BE2C (cell line): ENCODE results near the gene ORC1.
"Not testable (repeated sequence)": the region's sequence is repeated elsewhere in the genome, so short reads cannot be mapped to it uniquely, and the experiment has no call there.

Source experiments
- DNase-seq: peaks from one replicate; pipeline ENCODE4 v3.0.0-alpha.2; 2020
- H3K27me3 ChIP-seq: fragments of 250-450 bp; sonication (Bioruptor Pico); 2 replicates; pipeline ENCODE4 v1.5.1; 2020; ENCODE audit warnings: mild to moderate bottlenecking
- H3K36me3 ChIP-seq: fragments of 250-450 bp; sonication (Bioruptor Pico); 2 replicates; pipeline ENCODE4 v1.5.1; 2020; ENCODE audit warnings: mild to moderate bottlenecking
- H3K4me1 ChIP-seq: fragments of 250-450 bp; sonication (Bioruptor Pico); 2 replicates; pipeline ENCODE4 v1.5.1; 2020
- H3K4me3 ChIP-seq: 2 replicates; pipeline ENCODE4 v1.5.1; 2011; ENCODE audit warnings: low read depth, low read length
- H3K9me3 ChIP-seq: fragments of 250-450 bp; sonication (Bioruptor Pico); 2 replicates; pipeline ENCODE4 v1.5.1; 2020
- TF ChIP-seq, protein P1 (sequence below): IDR thresholded peaks from 2 replicates; pipeline ENCODE4 v1.5.1; 2012; ENCODE audit warnings: mild to moderate bottlenecking, low read depth, low read length

The ORC1 gene

DNA sequence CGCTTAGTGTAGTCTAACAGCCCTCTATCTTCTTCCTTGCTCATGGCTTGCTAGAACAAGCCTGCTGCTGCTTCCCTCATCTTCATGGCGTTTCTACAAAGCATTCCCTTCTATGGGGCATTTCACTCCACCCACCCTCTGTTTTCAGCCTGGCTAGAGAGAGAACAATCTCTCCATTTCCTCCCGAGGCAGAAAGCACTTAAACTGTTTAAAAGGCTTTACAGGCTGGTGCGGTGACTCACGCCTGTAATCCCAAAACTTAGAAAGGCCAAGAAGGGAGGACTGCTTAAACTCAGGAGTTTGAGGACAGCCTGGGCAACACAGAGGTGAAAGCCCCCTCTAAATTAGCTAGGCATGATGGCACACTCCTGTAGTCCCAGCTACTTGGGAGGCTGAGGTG is 17.8 kb downstream of the ORC1 start:
- Histone ChIP-seq H3K36me3 (peaks cover 6% of the 10 kb centered on the region), H3K27me3 (no peaks in the 10 kb centered on the region), H3K4me3 (no peak overlapping the region), H3K9me3 (no peaks in the 10 kb centered on the region), H3K4me1 (no peaks in the 10 kb centered on the region)
- no peak for DNase-seq
- TF ChIP-seq, protein P1, sequence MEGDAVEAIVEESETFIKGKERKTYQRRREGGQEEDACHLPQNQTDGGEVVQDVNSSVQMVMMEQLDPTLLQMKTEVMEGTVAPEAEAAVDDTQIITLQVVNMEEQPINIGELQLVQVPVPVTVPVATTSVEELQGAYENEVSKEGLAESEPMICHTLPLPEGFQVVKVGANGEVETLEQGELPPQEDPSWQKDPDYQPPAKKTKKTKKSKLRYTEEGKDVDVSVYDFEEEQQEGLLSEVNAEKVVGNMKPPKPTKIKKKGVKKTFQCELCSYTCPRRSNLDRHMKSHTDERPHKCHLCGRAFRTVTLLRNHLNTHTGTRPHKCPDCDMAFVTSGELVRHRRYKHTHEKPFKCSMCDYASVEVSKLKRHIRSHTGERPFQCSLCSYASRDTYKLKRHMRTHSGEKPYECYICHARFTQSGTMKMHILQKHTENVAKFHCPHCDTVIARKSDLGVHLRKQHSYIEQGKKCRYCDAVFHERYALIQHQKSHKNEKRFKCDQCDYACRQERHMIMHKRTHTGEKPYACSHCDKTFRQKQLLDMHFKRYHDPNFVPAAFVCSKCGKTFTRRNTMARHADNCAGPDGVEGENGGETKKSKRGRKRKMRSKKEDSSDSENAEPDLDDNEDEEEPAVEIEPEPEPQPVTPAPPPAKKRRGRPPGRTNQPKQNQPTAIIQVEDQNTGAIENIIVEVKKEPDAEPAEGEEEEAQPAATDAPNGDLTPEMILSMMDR, result no peak

DNA sequence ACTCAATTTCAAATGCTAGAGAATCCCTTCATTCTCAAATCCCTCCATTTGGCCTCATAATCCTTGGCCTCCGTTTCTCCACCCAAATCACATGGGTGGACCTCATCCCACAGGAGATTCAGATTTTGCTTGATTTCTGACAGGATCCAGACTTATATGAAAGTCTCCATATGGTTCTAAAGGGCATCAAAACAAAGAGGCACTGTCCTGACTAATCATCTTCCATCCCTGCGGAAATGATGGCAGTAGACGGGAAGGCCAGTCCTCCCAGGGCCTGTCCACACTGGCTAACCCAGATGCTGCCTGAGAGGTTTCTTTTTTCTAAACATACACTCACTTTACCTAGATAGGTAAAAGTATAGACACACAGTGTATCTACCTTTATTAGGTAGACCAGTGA is 18.8 kb downstream of the ORC1 start:
- Histone ChIP-seq H3K4me3 (no peak overlapping the region), H3K36me3 (peaks cover 6% of the 10 kb centered on the region), H3K4me1 (no peaks in the 10 kb centered on the region), H3K9me3 (no peaks in the 10 kb centered on the region), H3K27me3 (no peaks in the 10 kb centered on the region)
- TF ChIP-seq, protein P1, result no peak
- no peak for DNase-seq

DNA sequence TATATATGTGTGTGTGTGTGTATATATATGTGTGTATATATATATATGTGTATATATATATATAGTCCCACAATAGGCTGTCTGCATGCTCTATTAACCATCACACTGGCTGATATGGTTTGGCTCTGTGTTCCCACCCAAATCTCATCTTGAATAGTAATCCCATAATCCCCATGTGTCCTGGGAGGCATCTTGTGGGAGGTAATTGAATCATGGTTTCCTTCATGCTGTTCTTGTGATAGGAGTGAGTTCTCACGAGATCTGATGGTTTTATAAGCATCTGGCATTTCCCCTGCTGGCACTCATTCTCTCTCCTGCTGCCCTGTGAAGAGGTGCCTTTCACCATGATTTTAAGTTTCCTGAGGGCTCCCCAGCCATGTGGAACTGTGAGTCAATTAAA is 34.4 kb downstream of the ORC1 start:
- not testable (repeated sequence) for H3K9me3 ChIP-seq

DNA sequence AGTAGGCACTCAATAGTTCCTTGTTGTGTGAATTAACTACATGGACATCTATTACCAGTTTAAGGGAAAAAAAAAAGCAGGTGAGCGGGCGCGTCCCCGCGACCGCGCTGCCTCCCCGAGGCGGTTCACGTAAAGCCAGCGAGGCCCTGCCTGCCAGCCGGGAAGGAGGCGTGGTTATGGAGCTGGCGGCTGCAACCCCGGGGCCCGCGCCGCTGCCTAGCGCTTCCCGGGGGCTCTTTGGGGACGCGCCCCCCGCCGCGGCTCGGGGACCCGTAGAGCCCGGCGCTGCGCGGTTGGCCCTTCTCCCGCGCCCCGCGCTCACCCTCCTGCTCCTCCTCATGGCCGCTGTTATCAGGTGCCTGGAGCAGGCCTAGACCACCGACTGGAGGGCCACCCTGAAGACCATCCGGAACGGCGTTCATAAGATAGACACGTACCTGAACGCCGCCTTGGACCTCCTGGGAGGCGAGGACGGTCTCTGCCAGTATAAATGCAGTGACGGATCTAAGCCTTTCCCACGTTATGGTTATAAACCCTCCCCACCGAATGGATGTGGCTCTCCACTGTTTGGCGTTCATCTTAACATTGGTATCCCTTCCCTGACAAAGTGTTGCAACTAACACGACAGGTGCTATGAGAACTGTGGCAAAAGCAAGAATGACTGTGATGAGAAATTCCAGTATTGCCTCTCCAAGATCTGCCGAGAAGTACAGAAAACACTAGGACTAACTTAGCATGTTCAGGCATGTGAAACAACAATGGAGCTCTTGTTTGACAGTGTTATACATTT is 35.6 kb downstream of the ORC1 start:
- Histone ChIP-seq H3K4me1 (no peaks in the 10 kb centered on the region), H3K4me3 (peak overlapping the region; percentile 51), H3K9me3 (no peaks in the 10 kb centered on the region), H3K27me3 (no peaks in the 10 kb centered on the region), H3K36me3 (no peaks in the 10 kb centered on the region)
- peak; percentile 62 for DNase-seq
- TF ChIP-seq, protein P1, result no peak

More for the DNA sequence above, 34.4 kb downstream of the ORC1 start:
- H3K36me3 ChIP-seq, DNase-seq, H3K27me3 ChIP-seq, H3K4me1 ChIP-seq, H3K4me3 ChIP-seq: not testable (repeated sequence)

DNA sequence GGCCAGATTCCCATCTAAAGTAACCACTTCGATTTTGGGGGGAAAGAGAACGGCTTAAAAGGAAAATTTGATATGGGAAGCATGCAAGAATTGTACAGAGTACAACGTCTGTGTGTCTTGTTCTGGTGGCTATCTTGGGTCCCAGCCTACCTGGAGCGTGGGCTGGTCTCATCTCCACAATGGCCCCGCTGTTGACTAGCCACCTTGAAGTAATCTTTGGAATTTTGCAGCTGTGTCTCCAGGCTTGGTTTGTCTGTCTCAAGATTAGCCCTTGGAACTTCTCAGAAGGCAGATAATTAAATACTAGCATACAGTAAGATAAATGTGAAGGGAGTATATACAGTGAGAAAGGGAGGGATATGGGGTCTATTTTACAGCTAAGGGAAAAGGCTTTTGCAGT is 37.0 kb downstream of the ORC1 start:
- TF ChIP-seq, protein P1, result no peak
- DNase-seq, result no peak
- Histone ChIP-seq H3K27me3 (no peaks in the 10 kb centered on the region), H3K4me3 (no peak overlapping the region), H3K4me1 (no peaks in the 10 kb centered on the region), H3K9me3 (no peaks in the 10 kb centered on the region), H3K36me3 (no peaks in the 10 kb centered on the region)

DNA sequence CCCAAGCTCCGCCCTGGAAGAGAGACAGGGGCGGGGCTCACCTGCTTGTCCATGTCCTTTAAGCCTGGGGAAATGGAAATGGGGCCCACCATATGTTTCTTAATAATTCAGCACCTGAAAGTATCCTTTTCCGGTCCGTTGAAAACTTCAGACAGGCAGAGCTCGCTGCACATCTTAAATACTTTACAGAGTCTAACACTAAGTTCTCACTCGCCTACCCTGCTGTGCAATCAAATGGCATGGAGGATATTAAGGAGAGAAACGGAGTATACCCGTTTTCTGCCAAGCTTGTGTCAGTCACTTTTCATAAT is 37.8 kb downstream of the ORC1 start:
- TF ChIP-seq, protein P1, result no peak
- no peaks in the 10 kb centered on the region for H3K27me3 ChIP-seq
- no peaks in the 10 kb centered on the region for H3K36me3 ChIP-seq
- no peaks in the 10 kb centered on the region for H3K4me1 ChIP-seq
- no peaks in the 10 kb centered on the region for H3K9me3 ChIP-seq
- peak overlapping the region; percentile 76 for H3K4me3 ChIP-seq
- DNase-seq, result no peak
